HG03064 (cell line): ENCODE measurements around the gene TBXT.

Experiments used
- ATAC-seq: cut with Tn5 transposase; IDR thresholded peaks from one replicate; pipeline ENCODE4 v1.9.1; 2021; ENCODE audit warnings: low read depth; ENCODE audit not compliant: unreplicated experiment

TBXT gene

GRCh38 chr6:166119116-166119911, 48.3 kb downstream of the TBXT start:
- no peak for ATAC-seq

GRCh38 chr6:166115609-166116008, 52.0 kb downstream of the TBXT start:
- ATAC-seq: no peak

GRCh38 chr6:166112580-166112979, 55.1 kb downstream of the TBXT start:
- ATAC-seq: no peak

GRCh38 chr6:166109608-166110007, 58.0 kb downstream of the TBXT start:
- ATAC-seq: no peak
